HG03066 (cell line): ENCODE results near the gene SLC35B4.
A peak's percentile ranks its signal among the peaks of the same experiment; 100 is the strongest.

Source experiments
- ATAC-seq: cut with Tn5 transposase; IDR thresholded peaks from one replicate; pipeline ENCODE4 v1.9.1; 2021; ENCODE audit warnings: low read depth; ENCODE audit not compliant: unreplicated experiment

The SLC35B4 gene, protein sequence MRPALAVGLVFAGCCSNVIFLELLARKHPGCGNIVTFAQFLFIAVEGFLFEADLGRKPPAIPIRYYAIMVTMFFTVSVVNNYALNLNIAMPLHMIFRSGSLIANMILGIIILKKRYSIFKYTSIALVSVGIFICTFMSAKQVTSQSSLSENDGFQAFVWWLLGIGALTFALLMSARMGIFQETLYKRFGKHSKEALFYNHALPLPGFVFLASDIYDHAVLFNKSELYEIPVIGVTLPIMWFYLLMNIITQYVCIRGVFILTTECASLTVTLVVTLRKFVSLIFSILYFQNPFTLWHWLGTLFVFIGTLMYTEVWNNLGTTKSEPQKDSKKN

DNA sequence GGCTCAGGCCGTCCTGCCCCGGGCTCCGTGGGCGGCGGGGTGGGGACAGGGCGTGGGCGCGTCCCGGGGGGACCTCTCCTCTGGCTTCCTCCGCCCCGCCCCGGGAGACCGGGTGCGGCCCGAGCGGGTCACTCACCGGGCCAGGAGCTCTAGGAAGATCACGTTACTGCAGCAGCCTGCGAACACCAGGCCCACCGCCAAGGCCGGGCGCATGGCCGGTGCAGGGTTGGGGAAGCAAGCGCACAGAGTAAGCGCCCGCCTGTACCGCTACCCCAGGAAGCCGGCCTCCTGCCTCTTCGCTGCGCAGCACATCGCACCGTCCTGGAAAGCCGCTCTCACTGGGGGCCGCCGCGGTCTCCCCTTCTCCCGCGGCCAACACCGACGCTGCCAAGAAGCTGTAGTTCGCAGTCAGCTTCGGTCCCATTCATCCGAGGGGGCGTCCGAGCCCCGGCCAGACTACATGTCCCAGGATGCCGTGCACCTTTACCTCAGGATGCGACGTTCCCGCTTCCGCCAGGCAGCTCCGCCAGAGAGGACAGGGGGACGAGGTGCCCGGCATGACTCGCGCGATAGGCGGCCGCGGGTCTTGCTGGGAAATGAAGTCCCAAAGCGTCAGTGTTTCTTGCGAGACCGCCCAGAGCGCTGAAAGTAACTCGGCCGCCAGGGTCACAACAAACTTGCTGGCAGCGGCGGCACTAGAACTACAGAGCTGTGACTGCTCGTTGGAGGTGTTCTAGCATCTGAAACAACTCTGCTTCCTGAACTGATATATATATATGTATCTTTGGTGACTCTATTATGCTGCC, at the start of gene SLC35B4:
TSS of gene SLC35B4 (minus strand) at position 392 of the 806 bp plus-strand sequence. CDS start at position 213, 179 bp downstream.
- peak; percentile 99 for ATAC-seq

DNA sequence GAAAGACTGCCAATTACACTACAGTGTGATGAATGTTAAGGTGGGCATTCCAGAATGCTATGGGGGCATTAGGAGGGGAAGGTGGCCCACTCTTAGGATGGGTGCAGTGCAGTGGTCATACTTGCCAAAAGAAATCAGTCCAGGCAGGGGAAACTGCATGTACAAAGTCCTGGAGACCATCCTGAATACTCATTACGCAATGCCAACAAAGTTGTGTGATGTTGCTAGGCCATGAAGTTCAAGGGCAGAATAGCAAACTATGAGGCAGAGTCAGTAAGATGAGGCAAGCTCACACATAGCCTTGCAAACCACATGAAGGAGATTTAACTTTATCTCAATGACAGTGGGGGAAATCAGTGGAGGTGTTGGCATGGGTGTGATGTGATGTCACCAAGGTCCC, 49.8 kb upstream of the SLC35B4 start:
- no peak for ATAC-seq

DNA sequence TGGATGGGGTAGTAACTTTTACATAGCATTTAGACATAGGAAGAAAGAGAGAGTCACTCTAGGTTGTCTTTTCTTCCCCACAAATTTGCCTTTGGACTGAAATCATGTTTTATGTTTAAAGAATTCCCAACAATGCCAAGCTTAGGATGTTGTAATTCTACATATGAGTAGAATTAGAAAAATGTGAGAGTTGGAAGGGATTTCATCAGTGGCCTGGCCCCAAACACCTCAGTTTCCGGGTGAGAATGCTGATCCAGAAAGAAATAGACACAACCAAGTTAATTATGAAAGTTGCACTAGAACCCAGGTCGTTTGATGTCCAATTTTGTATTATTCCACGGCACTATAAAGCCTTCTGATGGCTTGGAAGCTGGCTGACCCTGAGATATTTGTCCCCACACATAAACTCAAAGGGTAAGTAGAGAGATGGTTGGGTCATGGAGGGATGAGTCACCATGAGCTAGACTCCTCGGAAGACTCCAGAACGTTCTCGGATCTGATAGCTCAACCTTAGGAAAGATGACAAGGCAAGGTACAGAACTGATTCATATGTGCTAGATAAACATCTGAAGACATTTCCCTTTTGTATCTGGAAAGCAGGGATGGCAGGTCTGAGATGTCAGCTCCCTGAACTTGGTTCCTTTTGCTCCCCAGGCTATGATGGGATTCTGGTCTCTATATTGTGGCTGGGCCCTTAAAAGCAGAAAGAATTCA, 48.8 kb upstream of the SLC35B4 start:
- ATAC-seq: no peak

DNA sequence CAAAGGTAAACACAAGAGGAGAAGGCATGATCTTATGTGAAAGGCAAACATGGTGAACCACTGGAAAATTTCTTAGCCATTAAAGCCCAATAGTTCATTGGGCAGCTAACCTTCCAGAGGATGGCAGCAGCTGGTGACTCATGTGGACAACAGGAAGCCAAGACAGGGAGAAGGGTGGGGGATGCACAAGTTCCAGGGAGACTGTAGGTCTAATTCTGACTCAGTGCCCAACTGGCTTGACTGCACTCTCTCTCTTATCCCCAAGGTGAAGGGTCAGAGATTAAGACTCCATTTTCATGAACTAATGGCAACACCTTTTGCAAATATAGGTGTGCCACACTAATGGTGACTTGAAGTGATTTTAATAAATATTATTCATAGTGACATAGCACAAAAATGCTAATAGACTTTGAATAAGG, 47.9 kb upstream of the SLC35B4 start:
- no peak for ATAC-seq

DNA sequence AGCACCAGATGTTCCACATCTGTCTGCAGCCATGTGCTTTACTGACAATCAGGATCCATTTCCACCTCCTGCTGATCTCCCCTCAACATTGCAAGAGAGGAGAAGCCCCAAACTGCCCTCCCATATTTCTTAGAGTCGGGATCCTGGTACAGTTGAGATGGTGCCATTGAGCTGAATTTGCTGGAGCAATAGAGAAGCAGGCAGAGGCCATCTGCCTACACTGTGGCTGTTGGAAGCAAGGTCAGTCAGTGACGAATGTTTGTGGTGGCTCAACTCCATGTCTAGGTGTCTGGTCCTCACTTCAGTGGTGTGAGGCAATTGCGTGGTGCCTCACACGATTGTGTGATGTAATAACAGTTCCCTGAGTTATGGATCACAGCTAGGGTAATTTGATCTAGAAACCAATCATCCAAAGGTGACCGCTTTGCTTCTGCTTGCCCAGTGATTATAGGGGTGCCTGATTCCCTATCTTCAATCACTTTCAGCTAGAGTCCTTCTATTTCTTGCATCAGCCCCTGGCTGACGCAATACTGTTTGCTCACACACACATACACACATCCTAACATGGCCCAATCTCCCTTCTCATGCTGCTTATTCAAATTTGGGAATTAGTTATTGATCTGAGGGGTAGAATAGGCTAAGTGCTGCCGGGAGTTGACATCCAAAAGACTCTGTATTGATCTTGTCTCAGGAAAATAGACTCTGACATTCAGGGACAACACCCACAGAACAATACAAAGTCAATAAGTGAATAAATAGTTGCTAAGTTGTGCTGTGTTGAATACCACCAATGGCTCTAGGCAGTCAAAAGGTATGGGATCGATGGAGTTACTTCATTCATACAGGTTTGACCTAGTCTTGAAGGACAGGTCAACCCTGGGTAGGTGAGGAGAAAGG, 46.1 kb upstream of the SLC35B4 start:
- ATAC-seq: no peak

DNA sequence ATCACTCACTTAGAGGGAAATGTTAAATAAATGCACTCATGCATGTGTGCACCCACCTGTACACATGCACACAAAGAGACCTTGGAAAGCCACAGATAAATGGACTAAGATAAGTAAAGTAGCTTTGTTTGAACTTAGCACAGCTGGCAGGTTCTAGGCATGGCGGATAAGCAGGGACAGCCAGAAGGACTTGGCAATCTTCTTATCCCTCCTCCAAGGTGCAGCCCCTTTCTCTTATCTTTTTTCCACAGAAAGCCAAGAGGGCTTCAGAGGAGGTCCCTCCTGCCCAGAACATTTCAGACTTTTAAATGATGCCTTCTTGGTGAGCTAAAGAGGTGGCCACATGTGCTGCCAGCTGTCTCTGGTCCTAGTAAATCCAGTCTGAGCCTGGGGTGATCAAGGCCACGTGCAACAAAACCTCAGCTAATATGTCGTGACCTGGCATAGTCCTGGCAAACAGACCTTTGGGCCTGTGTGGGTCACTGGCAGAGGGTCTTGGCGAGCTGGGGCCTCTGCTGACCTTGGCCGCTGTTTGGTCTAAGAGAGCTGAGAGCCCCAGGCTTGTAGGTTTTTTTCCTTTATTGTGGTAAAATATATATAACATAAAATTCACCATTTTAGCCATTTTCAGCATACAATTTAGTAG, 43.2 kb upstream of the SLC35B4 start:
- ATAC-seq: no peak

DNA sequence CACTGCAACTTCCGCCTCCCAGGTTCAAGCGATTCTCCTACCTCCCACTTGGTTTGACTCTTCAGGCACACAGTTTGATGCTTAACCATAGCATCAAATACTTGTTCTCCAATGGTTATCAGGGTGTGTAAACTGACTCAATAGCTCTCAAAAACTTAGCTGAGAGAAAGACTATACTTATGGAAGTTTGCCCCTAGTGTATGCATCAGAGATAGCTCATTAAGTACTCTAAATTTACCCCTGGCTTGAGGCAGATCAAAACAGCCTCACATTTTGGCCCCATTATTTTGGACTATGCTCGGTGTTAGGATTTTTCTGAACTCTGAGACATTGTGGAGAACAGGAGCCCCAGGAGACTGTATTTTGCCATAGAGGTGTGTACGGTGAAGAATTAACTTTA, 40.8 kb upstream of the SLC35B4 start:
- no peak for ATAC-seq

DNA sequence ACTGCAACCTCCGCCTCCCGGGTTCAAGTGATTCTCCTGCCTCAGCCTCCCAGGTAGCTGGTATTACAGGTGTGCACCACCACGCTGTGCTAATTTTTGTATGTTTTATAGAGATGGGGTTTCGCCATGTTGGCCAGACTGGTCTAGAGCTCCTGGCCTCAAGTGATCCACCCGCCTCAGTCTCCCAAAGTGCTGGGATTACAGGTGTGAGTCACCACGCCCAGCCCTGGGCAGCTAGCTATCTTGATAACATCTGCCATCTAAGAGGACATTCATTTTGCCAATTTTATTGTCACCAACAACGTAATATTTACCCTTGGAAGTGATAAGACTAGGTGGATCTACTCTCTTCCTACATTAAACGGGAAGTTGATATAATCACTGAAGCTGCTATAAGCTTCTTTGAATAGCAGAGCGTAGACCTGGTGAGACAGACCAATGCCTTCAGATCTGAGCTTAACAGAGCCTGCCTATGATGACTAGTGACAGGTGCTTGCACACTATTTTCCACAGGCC, 39.7 kb upstream of the SLC35B4 start:
- ATAC-seq: no peak

DNA sequence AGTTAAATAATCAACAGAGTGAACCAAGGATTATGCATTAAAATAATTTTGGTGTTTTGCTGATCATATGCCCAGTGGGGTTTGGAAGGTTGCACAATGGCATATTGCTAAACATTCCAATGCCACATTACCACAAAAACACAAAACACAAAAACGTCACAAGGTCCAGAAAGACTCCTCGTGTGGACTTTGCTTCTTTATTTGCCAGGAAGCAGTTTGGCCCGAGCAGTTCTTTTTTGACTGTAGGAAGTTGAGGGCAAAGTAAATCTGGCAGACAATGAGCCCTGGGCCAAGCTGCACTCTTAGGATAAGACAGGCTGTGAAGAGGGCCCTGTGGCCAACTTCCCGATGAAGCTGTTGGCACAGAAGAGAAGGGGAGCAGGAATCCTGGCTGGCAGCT, 39.2 kb upstream of the SLC35B4 start:
- no peak for ATAC-seq

DNA sequence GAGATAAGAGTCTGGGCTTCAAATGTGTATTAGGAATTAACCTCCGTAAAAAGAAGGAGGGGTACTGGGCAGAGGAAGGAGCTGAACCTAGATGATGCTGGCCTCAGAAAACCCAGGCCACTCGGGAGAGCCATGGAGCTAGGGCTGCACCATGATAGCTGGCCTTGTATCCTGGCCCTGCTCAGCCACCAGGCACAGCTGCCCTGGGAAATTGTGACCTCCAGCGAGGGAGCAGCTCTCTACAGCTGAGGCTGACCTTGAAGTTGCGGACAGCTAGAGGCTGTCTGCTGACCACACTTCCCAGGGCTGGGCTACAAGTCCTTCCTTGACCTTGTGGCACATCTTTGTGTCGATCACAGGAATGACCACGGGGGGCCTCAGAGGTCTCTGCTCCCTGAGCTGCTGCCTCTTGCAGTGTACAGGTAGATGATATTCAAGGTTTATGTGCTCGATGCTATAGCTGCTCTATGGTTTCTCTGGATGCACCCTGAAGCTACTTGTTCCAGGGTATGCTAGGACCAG, 38.3 kb upstream of the SLC35B4 start:
- ATAC-seq: no peak

DNA sequence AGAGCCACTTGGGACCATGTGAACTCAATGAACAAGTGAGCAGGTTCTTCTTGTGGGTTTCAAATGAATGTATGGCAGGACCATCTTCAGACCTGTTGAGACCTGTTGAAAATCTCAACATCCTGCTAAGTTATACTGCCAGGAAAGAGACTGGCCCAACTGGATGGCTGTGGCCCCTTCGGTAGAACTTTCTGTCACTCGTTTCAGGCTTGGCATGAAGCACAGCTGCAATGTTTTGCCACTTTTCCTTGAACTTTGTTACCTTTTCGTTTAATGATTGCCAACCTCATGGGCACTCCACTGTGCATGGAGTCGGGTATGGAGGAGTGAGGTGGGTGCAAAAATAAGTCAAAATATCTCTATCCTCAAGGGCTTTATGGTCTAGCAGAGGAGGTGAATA, 36.7 kb upstream of the SLC35B4 start:
- ATAC-seq: no peak

DNA sequence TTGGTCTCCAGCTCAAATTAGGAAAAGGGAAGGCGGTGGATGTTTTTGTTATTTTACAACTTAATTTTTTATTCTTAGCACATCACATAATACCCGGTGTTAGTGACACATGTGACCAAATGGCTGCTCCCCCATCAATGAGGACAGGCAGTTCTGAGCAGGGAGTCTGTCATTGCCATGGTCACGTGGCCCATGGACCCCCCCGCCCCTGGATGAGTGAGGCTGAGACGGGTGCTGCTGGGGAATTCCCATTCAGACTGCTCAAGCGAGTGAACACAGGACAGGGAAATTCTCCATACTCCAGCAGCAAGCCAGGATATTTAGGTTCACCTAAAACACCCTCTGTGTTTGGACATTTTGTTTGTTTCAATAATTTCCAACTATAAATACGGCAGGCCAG, 34.7 kb upstream of the SLC35B4 start:
- no peak for ATAC-seq

DNA sequence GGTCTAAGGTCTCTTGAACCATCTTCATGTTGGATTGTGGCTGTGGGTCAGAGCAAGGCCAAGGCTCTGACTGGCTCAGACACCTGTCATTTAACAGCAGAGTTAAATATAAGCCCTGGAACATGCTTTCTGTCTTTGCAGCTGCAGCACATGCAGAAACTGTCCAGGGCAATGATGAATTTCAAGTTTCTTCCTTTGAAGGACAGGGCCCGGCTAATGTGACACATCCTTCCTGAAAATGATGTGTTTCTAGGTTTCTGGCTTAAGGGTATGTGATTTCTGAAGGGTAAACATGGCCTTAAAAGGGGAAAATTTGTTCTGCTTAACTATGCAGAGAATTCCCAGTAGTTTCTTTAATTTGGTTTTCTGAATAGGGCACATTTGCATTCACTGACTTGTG, 34.0 kb upstream of the SLC35B4 start:
- no peak for ATAC-seq

DNA sequence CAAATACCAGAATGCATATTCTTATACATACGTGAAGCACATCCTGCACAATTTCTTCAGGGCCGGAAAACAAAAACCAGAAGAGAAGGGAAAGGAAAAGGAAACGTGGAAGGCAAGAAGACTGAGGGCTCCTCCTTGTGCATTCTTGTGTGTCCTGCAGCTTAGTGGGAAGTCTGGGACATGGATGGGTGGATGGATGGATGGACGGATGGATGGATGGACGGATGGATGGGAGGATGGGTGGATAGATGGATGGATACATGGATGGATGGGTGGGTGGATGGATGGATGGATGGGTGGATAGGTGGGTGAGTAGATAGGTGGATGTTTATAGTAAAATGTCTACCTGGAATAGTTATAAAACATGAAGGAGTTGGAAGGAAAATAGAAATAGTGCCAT, 30.8 kb upstream of the SLC35B4 start:
- ATAC-seq: no peak

DNA sequence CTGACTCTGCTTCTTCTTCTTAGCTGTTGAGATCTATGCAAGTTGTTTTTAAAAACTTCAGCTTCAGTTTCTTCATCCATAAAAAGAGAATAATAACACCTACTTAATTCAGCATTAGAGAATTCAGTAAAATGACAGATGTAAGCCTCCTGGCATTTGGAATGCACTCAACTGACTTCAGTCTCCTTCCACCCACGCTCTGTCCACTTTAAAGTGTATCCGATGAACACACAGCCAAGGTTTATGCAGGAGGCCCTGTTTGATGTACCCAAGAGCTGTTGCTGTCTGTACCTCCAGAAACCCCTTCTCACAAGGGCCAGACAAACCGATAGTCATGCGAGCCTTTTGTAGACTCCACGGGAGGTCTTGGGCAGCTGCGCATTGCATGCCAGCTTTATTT, 27.1 kb upstream of the SLC35B4 start:
- ATAC-seq: no peak

DNA sequence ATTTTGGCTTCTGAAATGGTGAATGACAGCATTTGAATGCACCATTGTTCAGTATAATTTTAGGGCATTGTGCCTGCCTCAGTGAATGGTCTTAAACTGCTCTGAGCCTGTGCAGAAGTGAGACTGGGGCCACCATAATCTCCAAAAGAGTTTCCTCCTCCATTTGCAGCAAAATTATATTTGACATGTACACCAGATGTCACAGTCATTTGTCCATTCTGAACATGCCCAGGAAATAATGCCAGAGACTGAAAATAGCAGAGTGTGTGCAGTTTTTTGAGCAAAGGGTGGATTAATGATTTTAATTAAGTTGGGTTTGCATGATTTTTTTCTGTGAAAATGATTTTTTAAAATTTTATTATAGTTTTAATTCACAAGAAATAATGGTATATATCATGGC, 26.4 kb upstream of the SLC35B4 start:
- no peak for ATAC-seq

DNA sequence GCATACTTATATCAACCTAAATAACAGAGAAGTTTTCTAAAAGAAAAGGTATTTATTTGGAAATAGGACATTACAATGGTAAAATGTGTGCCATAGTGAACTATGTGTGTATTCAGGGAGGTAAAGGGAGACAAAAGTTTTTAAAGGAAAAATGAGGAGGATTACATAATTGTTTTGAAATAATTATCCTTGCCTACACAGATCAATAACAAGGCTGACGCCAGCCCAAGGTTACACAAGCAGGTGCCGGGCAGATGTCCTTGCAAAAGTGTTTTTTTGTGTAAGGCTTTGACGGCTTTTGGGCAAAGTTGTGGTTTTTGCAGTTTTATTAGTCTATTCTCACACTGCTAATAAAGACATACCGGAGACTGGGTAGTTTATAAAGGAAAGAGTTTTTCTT, 22.7 kb upstream of the SLC35B4 start:
- no peak for ATAC-seq

DNA sequence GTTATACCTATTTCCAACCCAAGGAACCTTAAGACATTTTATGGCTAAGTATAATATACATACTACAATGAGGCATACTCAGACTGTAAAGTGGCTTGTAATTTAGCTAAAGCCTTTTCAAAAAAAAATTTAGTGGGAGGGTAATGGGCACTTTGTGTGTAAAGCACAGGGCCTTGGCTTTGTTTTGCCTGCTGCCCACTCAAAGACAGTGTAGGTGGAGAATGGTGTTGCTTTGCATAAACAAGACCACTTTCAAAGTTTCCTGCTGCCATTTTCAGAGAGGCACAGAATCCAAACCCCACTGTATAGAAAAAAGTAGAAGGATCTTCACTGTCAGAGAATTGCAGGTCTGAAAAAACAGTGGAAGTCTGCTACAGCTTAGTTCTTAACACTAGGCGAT, 21.2 kb upstream of the SLC35B4 start:
- ATAC-seq: no peak

DNA sequence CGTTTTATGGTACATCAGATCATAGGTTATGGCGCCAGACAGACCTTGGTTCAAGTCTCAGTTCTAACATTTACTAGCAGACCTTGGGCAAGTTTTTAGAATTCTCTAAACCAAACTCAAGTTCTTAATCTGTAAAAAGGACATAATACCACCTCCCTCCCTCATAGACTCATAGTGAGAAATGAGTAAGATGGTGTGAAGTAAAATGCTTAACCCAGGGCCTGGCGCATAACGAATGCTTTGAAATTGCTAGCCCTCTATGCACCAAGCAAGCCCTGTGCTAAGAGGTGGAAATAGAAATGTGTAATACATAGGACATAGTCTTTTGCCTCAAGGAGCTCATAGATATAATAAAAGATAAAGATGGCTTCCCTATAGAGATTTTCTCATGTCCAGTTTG, 17.7 kb upstream of the SLC35B4 start:
- no peak for ATAC-seq
